ENCODE results near the gene PPP1R26. TPM values are rescaled to one million over a fixed set of nuclear protein-coding genes. Genes with fewer than 3 reads are reported as not detected.
A peak's percentile ranks its signal among the peaks of the same experiment; 100 is the strongest.

The PPP1R26 gene
- polyA plus RNA-seq, 3 donors, result 34.1 to 37.1 (median 36.0) TPM

- no peak for DNase-seq
Observed at GRCh38 chr9:135486267-135487065, 6.9 kb downstream of the PPP1R26 start.

- no peak for DNase-seq
Observed at GRCh38 chr9:135487281-135488012, 7.9 kb downstream of the PPP1R26 start.

- DNase-seq, result no peak
Observed at GRCh38 chr9:135488013-135488330, 8.4 kb downstream of the PPP1R26 start.

GRCh38 chr9:135488527-135488926 is 8.9 kb downstream of the PPP1R26 start:
- no peak for DNase-seq

GRCh38 chr9:135489188-135489906 is 9.8 kb downstream of the PPP1R26 start:
- DNase-seq, result no peak

GRCh38 chr9:135490166-135490870 is 10.7 kb downstream of the PPP1R26 start:
- no peak for DNase-seq

GRCh38 chr9:135490980-135491464 is 11.4 kb downstream of the PPP1R26 start:
- no peak for DNase-seq

GRCh38 chr9:135491764-135492163 is 12.2 kb downstream of the PPP1R26 start:
- no peak for DNase-seq

GRCh38 chr9:135492886-135493669 is 13.5 kb downstream of the PPP1R26 start:
- DNase-seq, result no peak

GRCh38 chr9:135494791-135495559 is 15.4 kb downstream of the PPP1R26 start:
- DNase-seq, result no peak

GRCh38 chr9:135498381-135499126 is 19.0 kb downstream of the PPP1R26 start:
- no peak for DNase-seq

GRCh38 chr9:135499326-135500070 is 19.9 kb downstream of the PPP1R26 start:
- DNase-seq, result peak; percentile 89

GRCh38 chr9:135500071-135500524 is 20.5 kb downstream of the PPP1R26 start:
- no peak for DNase-seq

GRCh38 chr9:135500525-135501260 is 21.1 kb downstream of the PPP1R26 start, which contains the start of gene MRPS2:
TSS of gene MRPS2 (plus strand) at chr9:135500682. CDS start at chr9:135500711, 29 bp downstream.
- peak; percentile 88 for DNase-seq

GRCh38 chr9:135501261-135502167 is 21.9 kb downstream of the PPP1R26 start:
- DNase-seq, result no peak

GRCh38 chr9:135502168-135502872 is 22.7 kb downstream of the PPP1R26 start:
- no peak for DNase-seq

Measured in renal pelvis (tissue), 4 donors.